NB4 (cell line): ENCODE data around the gene HOXC12.

Source experiments
- DNase-seq: peaks from one replicate; pipeline ENCODE4 v3.0.0; 2010; ENCODE audit warnings: low read depth
- H3K4me3 ChIP-seq: one replicate; pipeline ENCODE4 v1.5.1; 2011; ENCODE audit warnings: mild to moderate bottlenecking, low read depth, low read length, moderate library complexity
- CTCF ChIP-seq: IDR thresholded peaks from one replicate; pipeline ENCODE4 v1.5.1; 2012; ENCODE audit warnings: low read depth, low read length
- MYC ChIP-seq: IDR thresholded peaks from 2 replicates; pipeline ENCODE4 v1.6.1; 2011; ENCODE audit warnings: low read depth, low read length
- POLR2A ChIP-seq: IDR thresholded peaks from 2 replicates; pipeline ENCODE4 v1.6.1; 2011; ENCODE audit warnings: mild to moderate bottlenecking; ENCODE audit not compliant: insufficient read length; ENCODE audit errors: extremely low read depth
- TF ChIP-seq, protein P1 (sequence below): IDR thresholded peaks from 2 replicates; pipeline ENCODE4 v1.6.1; 2011; ENCODE audit warnings: low read depth, low read length

Gene HOXC12

DNA sequence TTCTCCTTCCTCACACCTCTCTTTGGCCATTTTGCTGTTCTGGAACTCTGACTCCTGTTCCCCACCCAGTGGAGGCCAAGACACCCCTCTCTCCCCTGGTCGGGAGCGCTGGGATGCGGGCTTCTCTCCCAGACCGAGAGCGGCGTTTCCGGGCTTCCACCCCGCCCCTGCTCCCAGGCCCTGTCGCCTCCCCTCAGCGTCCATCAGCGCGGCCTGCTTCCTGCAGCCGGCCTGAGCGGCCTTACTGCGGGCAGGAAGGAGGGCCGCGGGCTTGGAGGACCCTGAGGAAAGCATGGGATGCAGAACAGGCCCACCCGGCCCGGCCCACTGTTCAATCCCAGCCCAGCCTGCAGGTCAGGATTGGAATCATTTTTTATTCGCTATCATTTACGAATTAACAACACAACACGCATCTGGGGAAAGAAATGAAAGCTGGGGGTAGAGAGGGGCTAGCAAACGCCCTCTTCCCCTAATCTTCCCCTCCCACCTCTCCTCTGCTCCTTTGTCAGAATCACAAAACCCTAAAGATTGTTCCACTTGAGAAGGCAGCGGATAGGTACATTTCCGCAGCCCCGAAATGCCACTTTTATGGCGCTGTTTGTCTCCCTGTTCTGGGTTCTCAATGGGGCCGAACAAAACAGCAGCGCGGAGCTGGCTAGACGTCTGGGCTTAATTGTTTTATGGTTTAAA lies 50.3 kb downstream of the HOXC12 start:
- TF ChIP-seq MYC (no peak), CTCF (no peak), POLR2A (no peak)
- TF ChIP-seq, protein P1, sequence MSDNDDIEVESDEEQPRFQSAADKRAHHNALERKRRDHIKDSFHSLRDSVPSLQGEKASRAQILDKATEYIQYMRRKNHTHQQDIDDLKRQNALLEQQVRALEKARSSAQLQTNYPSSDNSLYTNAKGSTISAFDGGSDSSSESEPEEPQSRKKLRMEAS, result no peak
- H3K4me3 ChIP-seq, result no peak overlapping the region
- DNase-seq, result no peak

- TF ChIP-seq, protein P1, result no peak
- no peak for TF ChIP-seq CTCF
- DNase-seq, result no peak
- H3K4me3 ChIP-seq, result no peak overlapping the region
These were observed 50.8 kb downstream of the HOXC12 start for GRCh38 chr12:54005531-54005852.

- TF ChIP-seq, protein P1, result no peak
- TF ChIP-seq CTCF (peak; percentile 83), MYC (no peak)
- DNase-seq, result peak; percentile 87
- H3K4me3 ChIP-seq, result peak overlapping the region; percentile 21
These were observed 51.3 kb downstream of the HOXC12 start for GRCh38 chr12:54005853-54006558.

GRCh38 chr12:54006559-54007220 lies 52.0 kb downstream of the HOXC12 start:
- DNase-seq, result no peak
- H3K4me3 ChIP-seq, result peak overlapping the region; percentile 21
- TF ChIP-seq MYC, result no peak
- no peak for TF ChIP-seq CTCF
- TF ChIP-seq, protein P1, result no peak
- TF ChIP-seq POLR2A, result no peak

- DNase-seq, result no peak
- TF ChIP-seq, protein P1, result no peak
- no peak for TF ChIP-seq CTCF
- TF ChIP-seq MYC, result no peak
- TF ChIP-seq POLR2A, result no peak
- H3K4me3 ChIP-seq, result no peak overlapping the region
These were observed 53.0 kb downstream of the HOXC12 start for GRCh38 chr12:54007538-54008259.
